ENCODE results near the gene MPPED1.

GRCh38 chr22:43504068-43504467, 92.3 kb downstream of the MPPED1 start:
- TF ChIP-seq CTCF (conservative IDR thresholded peaks at IDR 0.05 in 1 of 2, IDR thresholded peaks at IDR 0.05 in 1 of 2; ENCODE audit: extremely low read depth in 1 of 2, insufficient read depth in 1 of 2, low read depth in 1 of 2, low read length in 2 of 2): no peak
- TF ChIP-seq EZH2 (IDR thresholded peaks at IDR 0.05; ENCODE audit: borderline replicate concordance, low read length): no peak

Measured in mammary epithelial cell (primary cell).